CD14-positive monocyte (primary cell): ENCODE data around the gene RSRP1. TPM values are rescaled to one million over a fixed set of nuclear protein-coding genes. Genes with fewer than 3 reads are reported as not detected.

Source experiments
- DNase-seq, 3 donors: peaks; one replicate each; pipeline ENCODE4 v3.0.0-alpha.2; 2011 to 2022
- H2AFZ ChIP-seq: 2 replicates; pipeline ENCODE4 v1.6.0; 2012; ENCODE audit warnings: mild to moderate bottlenecking, low read depth, low read length, inconsistent platforms; ENCODE audit not compliant: insufficient read depth, poor library complexity, severe bottlenecking
- H3K27ac ChIP-seq, 2 donors: 1 replicate in 1 of 2; 2 replicates in 1 of 2; pipeline ENCODE4 v1.5.1; 2012 to 2013; ENCODE audit warnings: low read length in 2 of 2, control low read depth in 1 of 2, inconsistent platforms in 1 of 2, low read depth in 1 of 2, mild to moderate bottlenecking in 1 of 2
- H3K27me3 ChIP-seq, 2 donors: one replicate each; pipeline versions ENCODE4 v1.6.0 to v1.6.1; 2011 to 2013; ENCODE audit warnings: low read length in 2 of 2; ENCODE audit not compliant: control insufficient read depth in 2 of 2, insufficient read depth in 2 of 2
- H3K36me3 ChIP-seq, 2 donors: replicated peaks in 1 of 2; 1 replicate in 1 of 2; 2 replicates in 1 of 2; pipeline versions ENCODE4 v1.5.1 to v1.6.1; 2012 to 2013; ENCODE audit warnings: low read length in 2 of 2, control low read depth in 1 of 2, inconsistent platforms in 1 of 2, mild to moderate bottlenecking in 1 of 2; ENCODE audit not compliant: insufficient read depth in 2 of 2, control insufficient read depth in 1 of 2
- H3K4me1 ChIP-seq, 2 donors: 1 replicate in 1 of 2; 2 replicates in 1 of 2; pipeline versions ENCODE4 v1.5.1 to v1.6.1; 2012 to 2013; ENCODE audit warnings: low read length in 2 of 2, control low read depth in 1 of 2, inconsistent platforms in 1 of 2, mild to moderate bottlenecking in 1 of 2, moderate library complexity in 1 of 2; ENCODE audit not compliant: insufficient read depth in 2 of 2, control insufficient read depth in 1 of 2
- H3K4me2 ChIP-seq: replicated peaks from 2 replicates; pipeline ENCODE3; 2012; ENCODE audit warnings: low read length, moderate library complexity, mild to moderate bottlenecking; ENCODE audit not compliant: poor library complexity, severe bottlenecking; ENCODE audit errors: extremely low read depth
- H3K4me3 ChIP-seq, 3 experiments: fragments of 200-600 bp in 1 of 3; sonication (generic) in 1 of 3; replicated peaks in 1 of 3; 1 replicate in 2 of 3; 2 replicates in 1 of 3; pipeline ENCODE4 v1.5.1; 2011 to 2013; ENCODE audit warnings: low read length in 3 of 3, mild to moderate bottlenecking in 3 of 3, control low read depth in 2 of 3, low read depth in 2 of 3, inconsistent platforms in 1 of 3, moderate library complexity in 1 of 3
- H3K79me2 ChIP-seq: 2 replicates; pipeline ENCODE4 v1.6.0; 2012; ENCODE audit warnings: mild to moderate bottlenecking, control low read depth, inconsistent platforms, low read length, moderate library complexity; ENCODE audit not compliant: insufficient read depth
- H3K9ac ChIP-seq: 2 replicates; pipeline ENCODE4 v1.6.0; 2017; ENCODE audit warnings: low read length, mild to moderate bottlenecking; ENCODE audit not compliant: insufficient read depth, poor library complexity, severe bottlenecking
- H3K9me3 ChIP-seq, 2 donors: replicated peaks in 1 of 2; 1 replicate in 1 of 2; 2 replicates in 1 of 2; pipeline versions ENCODE4 v1.5.1 to v1.6.1; 2012 to 2013; ENCODE audit warnings: low read length in 2 of 2, control low read depth in 1 of 2; ENCODE audit not compliant: control insufficient read depth in 1 of 2, insufficient read depth in 1 of 2
- H4K20me1 ChIP-seq: 2 replicates; pipeline ENCODE4 v1.6.0; 2012; ENCODE audit warnings: mild to moderate bottlenecking, low read length, control low read depth, moderate library complexity; ENCODE audit not compliant: insufficient read depth
- H3K27ac Mint-ChIP-seq, 7 donors: one replicate each; pipeline ENCODE4 v1.8.0; 2020; ENCODE audit warnings: mild to moderate bottlenecking in 7 of 7, mixed read lengths in 7 of 7, moderate library complexity in 6 of 7, inconsistent platforms in 2 of 7
- H3K27me3 Mint-ChIP-seq, 3 donors: one replicate each; pipeline ENCODE4 v1.8.0; 2021 to 2022; ENCODE audit warnings: low read depth in 3 of 3, mild to moderate bottlenecking in 3 of 3, mixed read lengths in 3 of 3, moderate library complexity in 3 of 3, inconsistent platforms in 1 of 3
- H3K36me3 Mint-ChIP-seq, 2 donors: one replicate each; pipeline ENCODE4 v1.8.0; 2020; ENCODE audit warnings: mixed read lengths in 2 of 2, inconsistent platforms in 1 of 2, mild to moderate bottlenecking in 1 of 2
- H3K4me1 Mint-ChIP-seq: one replicate; pipeline ENCODE4 v1.8.0; 2020; ENCODE audit warnings: mild to moderate bottlenecking, mixed read lengths
- H3K4me3 Mint-ChIP-seq, 2 donors: one replicate each; pipeline ENCODE4 v1.8.0; 2020; ENCODE audit warnings: mild to moderate bottlenecking in 2 of 2, mixed read lengths in 2 of 2, moderate library complexity in 1 of 2
- H3K9me3 Mint-ChIP-seq, 7 donors: one replicate each; pipeline ENCODE4 v1.8.0; 2020 to 2022; ENCODE audit warnings: mixed read lengths in 7 of 7, mild to moderate bottlenecking in 6 of 7, moderate library complexity in 6 of 7, inconsistent platforms in 2 of 7
- CTCF ChIP-seq: fragments of 200-600 bp; IDR thresholded peaks from one replicate; pipeline ENCODE4 v1.8.0; 2022; ENCODE audit warnings: antibody characterized with exemption, mild to moderate bottlenecking
- WGBS: methylation state at CpG from one replicate; pipeline ENCODE4 v1.1.5; 2013; ENCODE audit warnings: missing lambda C conversion rate; ENCODE audit not compliant: insufficient coverage; 5-methylcytosine and 5-hydroxymethylcytosine counted together
- intact Hi-C, 2 donors: fragments of 100-400 bp; cut with micrococcal nuclease; formaldehyde crosslinking; loops; one replicate each; pipeline versions ENCODE4 v1.15.0 to v1.15.1; 2023
- polyA plus RNA-seq, 3 donors: library from polyadenylated mRNA; depleted of rRNA in 1 of 3; unstranded in 2 of 3; stranded (reverse) in 1 of 3; fragments of 300-500 nt in 2 of 3; fragments of >200 nt in 1 of 3; fragmentation: Illumina TruSeq in 2 of 3; gene quantifications; 1 replicate in 2 of 3; 2 replicates in 1 of 3; pipeline ENCODE4 v1.2.3, GENCODE V29; 2012 to 2021

The RSRP1 gene
- polyA plus RNA-seq, 3 donors = 23.6 to 272 (median 30.2) TPM

- no peak for TF ChIP-seq CTCF
- WGBS = 100% methylated on average over 1 of the region's 5 CpGs
- H2AFZ ChIP-seq = no peak overlapping the region
These were observed 41.5 kb downstream of the RSRP1 start for GRCh38 chr1:25205786-25206185.

GRCh38 chr1:25204797-25205480, 42.3 kb downstream of the RSRP1 start:
- no peak overlapping the region for H3K27ac ChIP-seq
- H3K9ac ChIP-seq = no peak overlapping the region
- no peaks in the 10 kb centered on the region for H3K9me3 Mint-ChIP-seq
- intact Hi-C loops = loop anchor here (2.0 to 10.0 kb wide), 3 partner anchors 103 to 356 kb away; no protein-coding TSS in a partner anchor
- peaks cover 2 to 6% (median 6%) of the 10 kb centered on the region in 3 donors for H3K27me3 Mint-ChIP-seq
- H3K4me3 ChIP-seq = no peak overlapping the region
- no peaks in the 10 kb centered on the region for H3K36me3 Mint-ChIP-seq
- no peaks in the 10 kb centered on the region for H3K36me3 ChIP-seq
- H3K9me3 ChIP-seq = no peaks in the 10 kb centered on the region
- DNase-seq = peak; percentile 33 to 64 (median 54)
- 92% methylated on average over 2 of the region's 9 CpGs for WGBS
- no peak overlapping the region for H2AFZ ChIP-seq
- no peak overlapping the region for H3K27ac Mint-ChIP-seq
- no peaks in the 10 kb centered on the region for H3K79me2 ChIP-seq
- TF ChIP-seq CTCF = peak; percentile 84
- no peaks in the 10 kb centered on the region for H3K4me1 ChIP-seq
- H4K20me1 ChIP-seq = no peaks in the 10 kb centered on the region
- no peaks in the 10 kb centered on the region for H3K27me3 ChIP-seq
- H3K4me1 Mint-ChIP-seq = peaks cover 4% of the 10 kb centered on the region
- no peak overlapping the region for H3K4me2 ChIP-seq
- no peak overlapping the region for H3K4me3 Mint-ChIP-seq

More at GRCh38 chr1:25205786-25206185, 41.5 kb downstream of the RSRP1 start:
- Mint-ChIP-seq H3K9me3 (no peaks in the 10 kb centered on the region), H3K27me3 (peaks cover 2 to 8% (median 7%) of the 10 kb centered on the region in 3 donors), H3K27ac (no peak overlapping the region), H3K4me1 (peaks cover 4% of the 10 kb centered on the region), H3K4me3 (no peak overlapping the region), H3K36me3 (no peaks in the 10 kb centered on the region)
- Histone ChIP-seq H3K9ac (no peak overlapping the region), H3K27me3 (no peaks in the 10 kb centered on the region), H3K36me3 (no peaks in the 10 kb centered on the region), H3K79me2 (no peaks in the 10 kb centered on the region), H3K9me3 (no peaks in the 10 kb centered on the region), H4K20me1 (no peaks in the 10 kb centered on the region), H3K4me3 (no peak overlapping the region), H3K4me1 (no peaks in the 10 kb centered on the region), H3K27ac (no peak overlapping the region), H3K4me2 (no peak overlapping the region)
- DNase-seq = no peak
- intact Hi-C loops = loop anchor here (2.0 to 10.0 kb wide), 3 partner anchors 103 to 357 kb away; no protein-coding TSS in a partner anchor
